SK-N-SH (cell line): ENCODE measurements around the gene TCIRG1. TPM values are rescaled to one million over a fixed set of nuclear protein-coding genes. Genes with fewer than 3 reads are reported as not detected.
A peak's percentile ranks its signal among the peaks of the same experiment; 100 is the strongest.

Experiments used
- CTCF ChIA-PET: fragments of 300-600, 350-600 bp; formaldehyde crosslinking; extraction: SDS; loops from one replicate; lab custom pipeline; 2021; lab: Yijun Ruan, JAX
- POLR2A ChIA-PET: fragments of 350-600 bp; sonication (Branson Sonifier 250); formaldehyde crosslinking; extraction: SDS; loops from one replicate; lab custom pipeline; 2020; ENCODE audit warnings: antibody characterized with exemption, inconsistent platforms; lab: Yijun Ruan, JAX
- DNase-seq: peaks from one replicate; pipeline ENCODE4 v3.0.0; 2012
- H2AFZ ChIP-seq: fragments of 200-600 bp; sonication (generic); 2 replicates; pipeline ENCODE4 v1.8.1; 2016; ENCODE audit warnings: antibody characterized with exemption, mild to moderate bottlenecking, low read depth
- H3F3A ChIP-seq: fragments of 200-600 bp; sonication (generic); replicated peaks from 2 replicates; pipeline ENCODE3; 2016; ENCODE audit warnings: antibody characterized with exemption, mild to moderate bottlenecking; ENCODE audit not compliant: insufficient read depth
- H3K27ac ChIP-seq, 2 experiments: fragments of 200-500 bp in 1 of 2; fragments of 200-600 bp in 1 of 2; sonication (Bioruptor generic) in 1 of 2; sonication (generic), shearing (Covaris generic) in 1 of 2; 2 replicates each; pipeline versions ENCODE4 v1.5.1 to v1.6.1; 2014 to 2016; ENCODE audit warnings: low read depth in 2 of 2, inconsistent platforms in 1 of 2, low read length in 1 of 2, mild to moderate bottlenecking in 1 of 2, mixed read lengths in 1 of 2
- H3K27me3 ChIP-seq: fragments of 200-600 bp; sonication (generic), shearing (Covaris generic); 2 replicates; pipeline ENCODE4 v1.6.1; 2016; ENCODE audit warnings: mixed run types; ENCODE audit not compliant: insufficient read depth
- H3K36me3 ChIP-seq, 2 experiments: fragments of 200-500 bp in 1 of 2; fragments of 200-600 bp in 1 of 2; sonication (Bioruptor generic) in 1 of 2; sonication (generic) in 1 of 2; replicated peaks in 1 of 2; 2 replicates each; pipeline versions ENCODE3 to v1.5.1; 2014 to 2016; ENCODE audit warnings: low read length in 1 of 2, mild to moderate bottlenecking in 1 of 2; ENCODE audit not compliant: insufficient read depth in 2 of 2, control insufficient read depth in 1 of 2
- H3K4me1 ChIP-seq, 2 experiments: fragments of 200-500 bp in 1 of 2; fragments of 200-600 bp in 1 of 2; sonication (Bioruptor generic) in 1 of 2; sonication (generic), shearing (Covaris generic) in 1 of 2; 2 replicates each; pipeline versions ENCODE4 v1.5.1 to v1.6.1; 2014 to 2016; ENCODE audit warnings: low read depth in 1 of 2, low read length in 1 of 2, mixed run types in 1 of 2; ENCODE audit not compliant: insufficient read depth in 2 of 2, control insufficient read depth in 1 of 2
- H3K4me2 ChIP-seq: fragments of 200-600 bp; sonication (generic), shearing (Covaris generic); 2 replicates; pipeline ENCODE4 v1.6.1; 2017; ENCODE audit warnings: mixed run types
- H3K4me3 ChIP-seq, 2 experiments: fragments of 200-500 bp in 1 of 2; fragments of 200-600 bp in 1 of 2; sonication (Bioruptor generic) in 1 of 2; sonication (generic), shearing (Covaris generic) in 1 of 2; 2 replicates each; pipeline versions ENCODE4 v1.5.1 to v1.8.1; 2014 to 2016; ENCODE audit warnings: low read depth in 2 of 2, inconsistent platforms in 1 of 2, low read length in 1 of 2, mild to moderate bottlenecking in 1 of 2, mixed read lengths in 1 of 2, moderate library complexity in 1 of 2
- H3K79me2 ChIP-seq: fragments of 200-600 bp; sonication (generic); 2 replicates; pipeline ENCODE4 v1.8.1; 2017; ENCODE audit warnings: mild to moderate bottlenecking; ENCODE audit not compliant: insufficient read depth
- H3K9ac ChIP-seq: fragments of 200-600 bp; sonication (generic); 2 replicates; pipeline ENCODE4 v1.6.1; 2017; ENCODE audit warnings: mixed run types
- H3K9me2 ChIP-seq: fragments of 200-600 bp; sonication (generic); 2 replicates; pipeline ENCODE4 v1.6.1; 2017; ENCODE audit warnings: mixed run types
- H3K9me3 ChIP-seq: fragments of 200-600 bp; sonication (generic); 2 replicates; pipeline ENCODE4 v1.6.1; 2017; ENCODE audit warnings: mixed run types, mild to moderate bottlenecking, moderate library complexity
- H4K20me1 ChIP-seq: fragments of 200-600 bp; sonication (generic); 2 replicates; pipeline ENCODE4 v1.6.1; 2017; ENCODE audit warnings: mild to moderate bottlenecking, mixed run types; ENCODE audit not compliant: insufficient read depth
- ELF1 ChIP-seq: IDR thresholded peaks from 2 replicates; pipeline ENCODE4 v1.4.0; 2012
- EP300 ChIP-seq, 2 experiments: IDR thresholded peaks; 2 replicates each; pipeline versions ENCODE4 v1.4.0 to v1.6.1; 2012; ENCODE audit warnings: borderline replicate concordance in 1 of 2, low read depth in 1 of 2, low read length in 1 of 2
- FOXJ3 ChIP-seq: sonication (generic); formaldehyde crosslinking; IDR thresholded peaks from 2 replicates; pipeline ENCODE4 v1.5.1; 2020; ENCODE audit warnings: mild to moderate bottlenecking, missing genetic modification reagents
- FOXM1 ChIP-seq: IDR thresholded peaks from 2 replicates; pipeline ENCODE4 v1.4.0; 2012; ENCODE audit warnings: low read depth, mild to moderate bottlenecking
- GATA2 ChIP-seq: sonication (generic); formaldehyde crosslinking; IDR thresholded peaks from 2 replicates; pipeline ENCODE4 v1.5.0; 2020; ENCODE audit warnings: mild to moderate bottlenecking, missing genetic modification reagents
- JUND ChIP-seq: IDR thresholded peaks from 2 replicates; pipeline ENCODE4 v1.4.0; 2012
- MAX ChIP-seq: IDR thresholded peaks from 2 replicates; pipeline ENCODE4 v1.4.0; 2012; ENCODE audit warnings: low read depth
- MEF2A ChIP-seq: IDR thresholded peaks from 2 replicates; pipeline ENCODE4 v1.4.0; 2012; ENCODE audit warnings: low read depth, borderline replicate concordance
- MXI1 ChIP-seq: IDR thresholded peaks from 2 replicates; pipeline ENCODE4 v1.6.1; 2012; ENCODE audit warnings: mild to moderate bottlenecking, low read depth, low read length, improper control_type of control experiment
- NFIC ChIP-seq: IDR thresholded peaks from 2 replicates; pipeline ENCODE4 v1.4.0; 2012; ENCODE audit warnings: borderline replicate concordance
- NRF1 ChIP-seq: IDR thresholded peaks from 2 replicates; pipeline ENCODE4 v1.6.1; 2012; ENCODE audit warnings: low read depth, mild to moderate bottlenecking, low read length
- RCOR1 ChIP-seq: fragments of 150-350 bp; IDR thresholded peaks from 2 replicates; pipeline ENCODE4 v1.6.1; 2017; ENCODE audit warnings: antibody characterized with exemption, low read length
- REST ChIP-seq: IDR thresholded peaks from 2 replicates; pipeline ENCODE4 v1.6.1; 2012; ENCODE audit warnings: mild to moderate bottlenecking, low read depth, low read length, moderate library complexity
- RFX5 ChIP-seq: IDR thresholded peaks from 2 replicates; pipeline ENCODE4 v1.6.1; 2012; ENCODE audit warnings: mild to moderate bottlenecking, improper control_type of control experiment, low read length
- RXRA ChIP-seq: IDR thresholded peaks from 2 replicates; pipeline ENCODE4 v1.4.0; 2012; ENCODE audit warnings: low read depth, mild to moderate bottlenecking, borderline replicate concordance
- SIN3A ChIP-seq: IDR thresholded peaks from 2 replicates; pipeline ENCODE4 v1.6.1; 2012; ENCODE audit warnings: low read depth, mild to moderate bottlenecking, low read length, moderate library complexity, borderline replicate concordance
- SMC3 ChIP-seq: IDR thresholded peaks from 2 replicates; pipeline ENCODE4 v1.6.1; 2012; ENCODE audit warnings: low read depth, low read length, improper control_type of control experiment
- TCF12 ChIP-seq: IDR thresholded peaks from 2 replicates; pipeline ENCODE4 v1.4.0; 2012
- TEAD4 ChIP-seq: IDR thresholded peaks from 2 replicates; pipeline ENCODE4 v1.4.0; 2012; ENCODE audit warnings: mild to moderate bottlenecking, borderline replicate concordance; ENCODE audit not compliant: insufficient read depth
- USF2 ChIP-seq: fragments of 150-350 bp; IDR thresholded peaks from 2 replicates; pipeline ENCODE4 v1.6.1; 2017; ENCODE audit warnings: antibody characterized with exemption, low read length, low read depth, borderline replicate concordance
- WGBS: methylation state at CpG from one replicate; pipeline ENCODE4 v1.1.6; 2017; ENCODE audit warnings: low lambda C conversion rate; 5-methylcytosine and 5-hydroxymethylcytosine counted together
- polyA plus RNA-seq, 3 experiments: library from polyadenylated mRNA; depleted of rRNA; stranded (reverse); fragments of >200 nt; gene quantifications; 2 replicates each; pipeline ENCODE4 v1.2.3, GENCODE V29; 2012

TCIRG1 gene
- polyA plus RNA-seq, 1 of the 3 experiments (the other 2 are of a cell fraction): 0.58 TPM

- TF ChIP-seq USF2 (no peak), MAX (peak; percentile 21; the same call in 1 of the 2 replicates), TEAD4 (no peak), RXRA (no peak), FOXJ3 (CRISPR knock-in tag) (no peak), EP300 (IDR thresholded peaks at IDR 0.05; ENCODE audit: borderline replicate concordance in 1 of 2, low read depth in 1 of 2, low read length in 1 of 2) (no peak), JUND (no peak), SIN3A (no peak), ELF1 (no peak), RCOR1 (no peak), SMC3 (no peak)
These were observed 24.5 kb upstream of the TCIRG1 start (continued) for GRCh38 chr11:68014157-68014946.

GRCh38 chr11:68014947-68015447, 23.8 kb upstream of the TCIRG1 start:
- Histone ChIP-seq H3K9me3 (no peaks in the 10 kb centered on the region), H3K36me3 (no peaks in the 10 kb centered on the region), H4K20me1 (no peaks in the 10 kb centered on the region), H3K4me1 (peaks cover 34 to 43% of the 10 kb centered on the region in 2 experiments; a peak in 3 of 4 replicates), H3K79me2 (peaks cover 18% of the 10 kb centered on the region), H3K27ac (peak overlapping the region in 1 of 2 experiments; percentile 96; a peak in 2 of 4 replicates), H3F3A (peaks cover 13% of the 10 kb centered on the region), H3K4me3 (no peak overlapping the region), H3K9ac (peak overlapping the region; percentile 76), H3K4me2 (peak overlapping the region; percentile 64), H3K27me3 (no peaks in the 10 kb centered on the region), H2AFZ (no peak overlapping the region), H3K9me2 (no peaks in the 10 kb centered on the region)
- no peak for DNase-seq
- 100% methylated on average over 3 of the region's 19 CpGs for WGBS
- CTCF ChIA-PET: interaction anchor here (0.9 to 1.1 kb wide), 3 partner anchors 81 to 196 kb away, joined by 3 read pairs; no protein-coding TSS in a partner anchor
- POLR2A ChIA-PET: no interaction called here
- TF ChIP-seq FOXM1 (no peak), NRF1 (no peak)

GRCh38 chr11:68015467-68015866, 23.4 kb upstream of the TCIRG1 start:
- Histone ChIP-seq H3K9me2 (no peaks in the 10 kb centered on the region), H3K4me1 (peaks cover 30 to 38% of the 10 kb centered on the region in 2 experiments; a peak in 3 of 4 replicates), H3K27me3 (no peaks in the 10 kb centered on the region), H3F3A (peaks cover 13% of the 10 kb centered on the region), H3K27ac (no peak overlapping the region), H3K79me2 (peaks cover 18% of the 10 kb centered on the region), H3K9me3 (no peaks in the 10 kb centered on the region), H3K4me3 (no peak overlapping the region), H3K36me3 (no peaks in the 10 kb centered on the region), H3K9ac (no peak overlapping the region), H4K20me1 (no peaks in the 10 kb centered on the region), H3K4me2 (no peak overlapping the region), H2AFZ (no peak overlapping the region)
- WGBS: 94% methylated on average over 6 of the region's 8 CpGs
- CTCF ChIA-PET: interaction anchor here (0.9 to 1.1 kb wide), 2 partner anchors 191 to 195 kb away, joined by 3 read pairs; no protein-coding TSS in a partner anchor
- no peak for DNase-seq
- POLR2A ChIA-PET: no interaction called here
- TF ChIP-seq TCF12: no peak
- TF ChIP-seq MEF2A: no peak
- TF ChIP-seq GATA2 (CRISPR knock-in tag): no peak
- TF ChIP-seq NFIC: no peak
- TF ChIP-seq FOXJ3 (CRISPR knock-in tag): no peak
- TF ChIP-seq MXI1: no peak
- TF ChIP-seq REST: no peak
- no peak for TF ChIP-seq FOXM1
- TF ChIP-seq MAX: no peak
- no peak for TF ChIP-seq RFX5
